Liver (tissue), 9 donors: ENCODE measurements around the gene ANP32D. TPM values are rescaled to one million over a fixed set of nuclear protein-coding genes. Genes with fewer than 3 reads are reported as not detected.

ENCODE experiments used
- DNase-seq: peaks from one replicate; pipeline ENCODE4 v3.0.0-alpha.2; 2017; ENCODE audit warnings: low spot score
- H3K27ac ChIP-seq, 2 donors: one replicate each; pipeline ENCODE4 v1.7.0; 2013; ENCODE audit warnings: inconsistent platforms in 2 of 2, low read length in 2 of 2, control low read depth in 1 of 2, low read depth in 1 of 2, mild to moderate bottlenecking in 1 of 2
- H3K27me3 ChIP-seq, 4 donors: one replicate each; pipeline versions ENCODE4 v1.6.1 to v1.7.0; 2013; ENCODE audit warnings: low read length in 3 of 4, inconsistent platforms in 1 of 4, mild to moderate bottlenecking in 1 of 4, moderate library complexity in 1 of 4; ENCODE audit not compliant: control insufficient read depth in 4 of 4, insufficient read depth in 4 of 4
- H3K36me3 ChIP-seq, 4 donors: one replicate each; pipeline versions ENCODE4 v1.6.1 to v1.7.0; 2013; ENCODE audit warnings: low read length in 3 of 4, mild to moderate bottlenecking in 3 of 4, low read depth in 1 of 4, moderate library complexity in 1 of 4; ENCODE audit not compliant: control insufficient read depth in 4 of 4, insufficient read depth in 3 of 4
- H3K4me1 ChIP-seq, 4 donors: one replicate each; pipeline versions ENCODE4 v1.6.1 to v1.7.0; 2013; ENCODE audit warnings: low read length in 3 of 4, mild to moderate bottlenecking in 3 of 4, moderate library complexity in 1 of 4; ENCODE audit not compliant: control insufficient read depth in 4 of 4, insufficient read depth in 4 of 4
- H3K4me3 ChIP-seq, 3 donors: one replicate each; pipeline versions ENCODE4 v1.6.1 to v1.7.0; 2013; ENCODE audit warnings: low read length in 3 of 3, control low read depth in 1 of 3, low read depth in 1 of 3, mild to moderate bottlenecking in 1 of 3
- H3K9ac ChIP-seq, 2 donors: one replicate each; pipeline ENCODE4 v1.7.0; 2013; ENCODE audit warnings: low read length in 2 of 2, mild to moderate bottlenecking in 2 of 2, moderate library complexity in 2 of 2, control low read depth in 1 of 2, low read depth in 1 of 2
- H3K9me3 ChIP-seq, 4 donors: one replicate each; pipeline versions ENCODE4 v1.6.1 to v1.7.0; 2013; ENCODE audit warnings: low read length in 3 of 4; ENCODE audit not compliant: control insufficient read depth in 4 of 4
- CTCF ChIP-seq: fragments of 150-350 bp; IDR thresholded peaks from 2 replicates; pipeline ENCODE4 v1.5.1; 2017; ENCODE audit warnings: improper control_type of control experiment, low read depth, low read length; ENCODE audit not compliant: missing input control
- EGR1 ChIP-seq, 2 donors: IDR thresholded peaks; 2 replicates each; pipeline ENCODE4 v1.6.1; 2016 to 2018; ENCODE audit warnings: antibody characterized with exemption in 2 of 2, low read depth in 2 of 2
- FOXA1 ChIP-seq: IDR thresholded peaks from 2 replicates; pipeline ENCODE4 v1.6.1; 2016; ENCODE audit warnings: antibody characterized with exemption
- FOXA2 ChIP-seq: IDR thresholded peaks from 2 replicates; pipeline ENCODE4 v1.6.1; 2016; ENCODE audit warnings: antibody characterized with exemption
- GABPA ChIP-seq, 2 donors: IDR thresholded peaks in 1 of 2; conservative IDR thresholded peaks in 1 of 2; 2 replicates each; pipeline ENCODE4 v1.6.1; 2016; ENCODE audit warnings: antibody characterized with exemption in 2 of 2, mild to moderate bottlenecking in 1 of 2, moderate library complexity in 1 of 2
- HNF4A ChIP-seq, 2 donors: conservative IDR thresholded peaks; 2 replicates each; pipeline ENCODE4 v1.6.1; 2016; ENCODE audit warnings: antibody characterized with exemption in 2 of 2, mild to moderate bottlenecking in 2 of 2
- HNF4G ChIP-seq: IDR thresholded peaks from 2 replicates; pipeline ENCODE4 v1.6.1; 2016; ENCODE audit warnings: antibody characterized with exemption
- JUND ChIP-seq, 2 donors: IDR thresholded peaks; 2 replicates each; pipeline ENCODE4 v1.6.1; 2016; ENCODE audit warnings: antibody characterized with exemption in 2 of 2
- MAX ChIP-seq: IDR thresholded peaks from 2 replicates; pipeline ENCODE4 v1.6.1; 2016; ENCODE audit warnings: antibody characterized with exemption
- NR2F2 ChIP-seq: IDR thresholded peaks from 2 replicates; pipeline ENCODE4 v1.6.1; 2016; ENCODE audit warnings: antibody characterized with exemption
- RAD21 ChIP-seq, 2 donors: IDR thresholded peaks; 2 replicates each; pipeline ENCODE4 v1.6.1; 2016; ENCODE audit warnings: antibody characterized with exemption in 2 of 2, mild to moderate bottlenecking in 2 of 2
- RXRA ChIP-seq, 2 donors: IDR thresholded peaks; 2 replicates each; pipeline ENCODE4 v1.6.1; 2017 to 2018; ENCODE audit warnings: antibody characterized with exemption in 2 of 2, mild to moderate bottlenecking in 1 of 2
- SP1 ChIP-seq: IDR thresholded peaks from 2 replicates; pipeline ENCODE4 v1.6.1; 2018; ENCODE audit warnings: antibody characterized with exemption, mild to moderate bottlenecking
- TAF1 ChIP-seq: conservative IDR thresholded peaks from 2 replicates; pipeline ENCODE4 v1.6.1; 2016; ENCODE audit warnings: antibody characterized with exemption, mild to moderate bottlenecking
- YY1 ChIP-seq: IDR thresholded peaks from 2 replicates; pipeline ENCODE4 v1.6.1; 2016; ENCODE audit warnings: antibody characterized with exemption, mild to moderate bottlenecking
- WGBS: extraction: QIAGEN DNeasy Blood & Tissue Kit; methylation state at CpG from one replicate; pipeline ENCODE4 v1.1.7; 2013; 5-methylcytosine and 5-hydroxymethylcytosine counted together
- polyA plus RNA-seq, 2 donors: library from polyadenylated mRNA; stranded (reverse) in 1 of 2; unstranded in 1 of 2; fragments of 200-250 nt in 1 of 2; fragments of >200 nt in 1 of 2; fragmentation: Nextera tagmentation in 1 of 2; extraction: Ambion mirVana in 1 of 2; gene quantifications; one replicate each; pipeline versions ENCODE4 v1.2.1 to v1.2.3, GENCODE V29; 2013 to 2015
- total RNA-seq, 2 donors: library from RNA; depleted of rRNA; stranded (reverse); fragments of >200 nt; gene quantifications; one replicate each; pipeline ENCODE4 v1.2.3, GENCODE V29; 2014
- TF ChIP-seq, protein P1 (sequence below): IDR thresholded peaks from 2 replicates; pipeline ENCODE4 v1.6.1; 2016; ENCODE audit warnings: antibody characterized with exemption
- TF ChIP-seq, protein P2 (sequence below): IDR thresholded peaks from 2 replicates; pipeline ENCODE4 v1.6.1; 2016; ENCODE audit warnings: antibody characterized with exemption, mild to moderate bottlenecking
- donor health status: healthy.
- donor health status: healthy.
- donor health status: healthy.
- donor health status: healthy.
- donor health status: healthy.

ANP32D gene
- total RNA-seq (not detected), polyA plus RNA-seq (not detected)

DNA sequence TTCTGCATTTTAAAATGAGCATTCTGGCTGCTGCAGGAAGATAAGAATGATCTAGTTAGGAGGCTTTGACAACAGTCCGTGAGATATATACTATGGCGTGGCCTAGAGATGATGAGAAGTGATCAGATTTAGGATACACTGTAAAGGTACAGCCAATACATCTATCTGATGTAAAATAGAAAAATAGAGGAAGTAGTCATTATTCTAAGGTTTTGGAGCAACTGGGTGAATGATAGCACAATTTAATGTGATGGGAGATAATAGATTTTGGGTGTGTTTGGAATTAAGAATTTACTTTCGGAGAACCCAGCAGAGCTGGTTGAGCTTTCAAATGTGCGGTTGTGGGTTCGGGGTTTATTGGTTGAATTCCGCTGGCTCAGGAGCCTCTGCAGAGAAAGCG lies at the start of gene ANP32D:
TSS of gene ANP32D (plus strand) at position 301 of the 400 bp plus-strand sequence. CDS start 106 bp downstream, outside the sequence.
- no peak within 1 kb of the TSS for H3K27ac ChIP-seq
- 89% methylated on average over 7 of the region's 7 CpGs for WGBS
- H3K27me3 ChIP-seq = no peaks in the 10 kb centered on the region
- H3K9me3 ChIP-seq = peaks cover 2 to 11% (median 9%) of the 10 kb centered on the region in 4 donors
- no peaks in the 10 kb centered on the region for H3K36me3 ChIP-seq
- H3K9ac ChIP-seq = no peak within 1 kb of the TSS
- no peaks in the 10 kb centered on the region for H3K4me1 ChIP-seq
- TF ChIP-seq FOXA2 (no peak), MAX (no peak), FOXA1 (no peak), RAD21 (IDR thresholded peaks at IDR 0.05) (no peak)
- no peak for DNase-seq
- no peak within 1 kb of the TSS for H3K4me3 ChIP-seq

DNA sequence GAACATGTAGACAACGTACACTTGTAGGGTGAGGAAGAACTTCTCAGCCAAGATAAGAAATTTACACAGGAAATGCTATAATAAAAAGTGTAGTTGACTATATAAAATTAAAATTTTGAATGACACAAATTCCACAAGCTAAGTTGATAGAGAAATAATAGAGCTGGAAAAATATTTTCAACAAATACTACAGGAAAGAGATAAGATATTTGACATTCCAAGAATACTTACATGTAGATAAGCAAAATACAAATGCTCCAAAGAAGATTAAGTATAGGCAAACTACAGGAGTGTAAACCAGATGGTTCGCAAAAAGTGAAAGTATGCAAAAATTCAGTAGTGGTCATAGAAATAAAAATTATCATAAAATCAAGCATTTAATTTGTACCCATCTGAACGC lies 49.2 kb upstream of the ANP32D start:
- no peak overlapping the region for H3K27ac ChIP-seq
- no peaks in the 10 kb centered on the region for H3K9me3 ChIP-seq
- no peak overlapping the region for H3K4me3 ChIP-seq
- no peaks in the 10 kb centered on the region for H3K4me1 ChIP-seq
- 44% methylated on average over 3 of the region's 3 CpGs for WGBS
- no peaks in the 10 kb centered on the region for H3K27me3 ChIP-seq
- DNase-seq = no peak
- TF ChIP-seq HNF4G (no peak), NR2F2 (no peak), CTCF (no peak), HNF4A (conservative IDR thresholded peaks at IDR 0.05) (no peak), EGR1 (IDR thresholded peaks at IDR 0.05; ENCODE audit: low read depth in 2 of 2) (no peak), TAF1 (no peak), RAD21 (IDR thresholded peaks at IDR 0.05) (no peak), FOXA2 (no peak), YY1 (no peak), SP1 (no peak), GABPA (IDR thresholded peaks at IDR 0.05 in 1 of 2, conservative IDR thresholded peaks at IDR 0.05 in 1 of 2) (no peak), MAX (no peak), FOXA1 (no peak), JUND (IDR thresholded peaks at IDR 0.05) (no peak), RXRA (IDR thresholded peaks at IDR 0.05) (no peak)
- TF ChIP-seq, protein P1, sequence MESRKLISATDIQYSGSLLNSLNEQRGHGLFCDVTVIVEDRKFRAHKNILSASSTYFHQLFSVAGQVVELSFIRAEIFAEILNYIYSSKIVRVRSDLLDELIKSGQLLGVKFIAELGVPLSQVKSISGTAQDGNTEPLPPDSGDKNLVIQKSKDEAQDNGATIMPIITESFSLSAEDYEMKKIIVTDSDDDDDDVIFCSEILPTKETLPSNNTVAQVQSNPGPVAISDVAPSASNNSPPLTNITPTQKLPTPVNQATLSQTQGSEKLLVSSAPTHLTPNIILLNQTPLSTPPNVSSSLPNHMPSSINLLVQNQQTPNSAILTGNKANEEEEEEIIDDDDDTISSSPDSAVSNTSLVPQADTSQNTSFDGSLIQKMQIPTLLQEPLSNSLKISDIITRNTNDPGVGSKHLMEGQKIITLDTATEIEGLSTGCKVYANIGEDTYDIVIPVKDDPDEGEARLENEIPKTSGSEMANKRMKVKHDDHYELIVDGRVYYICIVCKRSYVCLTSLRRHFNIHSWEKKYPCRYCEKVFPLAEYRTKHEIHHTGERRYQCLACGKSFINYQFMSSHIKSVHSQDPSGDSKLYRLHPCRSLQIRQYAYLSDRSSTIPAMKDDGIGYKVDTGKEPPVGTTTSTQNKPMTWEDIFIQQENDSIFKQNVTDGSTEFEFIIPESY = no peak
- TF ChIP-seq, protein P2, sequence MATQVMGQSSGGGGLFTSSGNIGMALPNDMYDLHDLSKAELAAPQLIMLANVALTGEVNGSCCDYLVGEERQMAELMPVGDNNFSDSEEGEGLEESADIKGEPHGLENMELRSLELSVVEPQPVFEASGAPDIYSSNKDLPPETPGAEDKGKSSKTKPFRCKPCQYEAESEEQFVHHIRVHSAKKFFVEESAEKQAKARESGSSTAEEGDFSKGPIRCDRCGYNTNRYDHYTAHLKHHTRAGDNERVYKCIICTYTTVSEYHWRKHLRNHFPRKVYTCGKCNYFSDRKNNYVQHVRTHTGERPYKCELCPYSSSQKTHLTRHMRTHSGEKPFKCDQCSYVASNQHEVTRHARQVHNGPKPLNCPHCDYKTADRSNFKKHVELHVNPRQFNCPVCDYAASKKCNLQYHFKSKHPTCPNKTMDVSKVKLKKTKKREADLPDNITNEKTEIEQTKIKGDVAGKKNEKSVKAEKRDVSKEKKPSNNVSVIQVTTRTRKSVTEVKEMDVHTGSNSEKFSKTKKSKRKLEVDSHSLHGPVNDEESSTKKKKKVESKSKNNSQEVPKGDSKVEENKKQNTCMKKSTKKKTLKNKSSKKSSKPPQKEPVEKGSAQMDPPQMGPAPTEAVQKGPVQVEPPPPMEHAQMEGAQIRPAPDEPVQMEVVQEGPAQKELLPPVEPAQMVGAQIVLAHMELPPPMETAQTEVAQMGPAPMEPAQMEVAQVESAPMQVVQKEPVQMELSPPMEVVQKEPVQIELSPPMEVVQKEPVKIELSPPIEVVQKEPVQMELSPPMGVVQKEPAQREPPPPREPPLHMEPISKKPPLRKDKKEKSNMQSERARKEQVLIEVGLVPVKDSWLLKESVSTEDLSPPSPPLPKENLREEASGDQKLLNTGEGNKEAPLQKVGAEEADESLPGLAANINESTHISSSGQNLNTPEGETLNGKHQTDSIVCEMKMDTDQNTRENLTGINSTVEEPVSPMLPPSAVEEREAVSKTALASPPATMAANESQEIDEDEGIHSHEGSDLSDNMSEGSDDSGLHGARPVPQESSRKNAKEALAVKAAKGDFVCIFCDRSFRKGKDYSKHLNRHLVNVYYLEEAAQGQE = no peak
- no peaks in the 10 kb centered on the region for H3K36me3 ChIP-seq
- no peak overlapping the region for H3K9ac ChIP-seq
